ENCODE measurements around the gene SEMA4B. TPM values are rescaled to one million over a fixed set of nuclear protein-coding genes. Genes with fewer than 3 reads are reported as not detected.

The SEMA4B gene
- total and polyA plus RNA-seq, 2 of the 8 experiments (the other 6 are each of a cell fraction or from before 2014, with no cell fraction given) = 42.7 to 43.0 TPM

DNA sequence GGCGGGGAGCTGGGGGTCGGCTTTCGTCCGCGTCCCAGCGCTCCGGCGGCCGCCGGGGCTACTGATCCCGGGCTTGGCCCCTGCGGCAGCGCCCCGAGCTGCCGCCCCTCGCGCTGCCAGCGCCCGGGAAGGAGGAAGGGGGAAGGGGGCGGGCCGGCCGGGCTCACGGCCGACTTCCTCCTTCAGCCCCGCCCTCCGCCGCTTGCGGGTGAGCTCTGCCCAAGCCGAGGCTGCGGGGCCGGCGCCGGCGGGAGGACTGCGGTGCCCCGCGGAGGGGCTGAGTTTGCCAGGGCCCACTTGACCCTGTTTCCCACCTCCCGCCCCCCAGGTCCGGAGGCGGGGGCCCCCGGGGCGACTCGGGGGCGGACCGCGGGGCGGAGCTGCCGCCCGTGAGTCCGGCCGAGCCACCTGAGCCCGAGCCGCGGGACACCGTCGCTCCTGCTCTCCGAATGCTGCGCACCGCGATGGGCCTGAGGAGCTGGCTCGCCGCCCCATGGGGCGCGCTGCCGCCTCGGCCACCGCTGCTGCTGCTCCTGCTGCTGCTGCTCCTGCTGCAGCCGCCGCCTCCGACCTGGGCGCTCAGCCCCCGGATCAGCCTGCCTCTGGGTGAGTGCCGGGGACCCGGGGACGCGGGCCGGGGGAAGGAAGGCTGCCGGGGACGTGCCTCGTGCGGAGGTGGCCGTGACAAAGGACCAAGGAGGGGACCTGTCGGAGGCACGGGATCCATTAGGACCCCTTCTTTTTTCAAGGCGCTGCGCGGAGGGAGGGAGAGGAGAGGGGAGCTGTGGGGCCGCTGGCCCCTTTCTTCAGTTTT is at the start of gene SEMA4B (continued):
- TF ChIP-seq, protein P1, sequence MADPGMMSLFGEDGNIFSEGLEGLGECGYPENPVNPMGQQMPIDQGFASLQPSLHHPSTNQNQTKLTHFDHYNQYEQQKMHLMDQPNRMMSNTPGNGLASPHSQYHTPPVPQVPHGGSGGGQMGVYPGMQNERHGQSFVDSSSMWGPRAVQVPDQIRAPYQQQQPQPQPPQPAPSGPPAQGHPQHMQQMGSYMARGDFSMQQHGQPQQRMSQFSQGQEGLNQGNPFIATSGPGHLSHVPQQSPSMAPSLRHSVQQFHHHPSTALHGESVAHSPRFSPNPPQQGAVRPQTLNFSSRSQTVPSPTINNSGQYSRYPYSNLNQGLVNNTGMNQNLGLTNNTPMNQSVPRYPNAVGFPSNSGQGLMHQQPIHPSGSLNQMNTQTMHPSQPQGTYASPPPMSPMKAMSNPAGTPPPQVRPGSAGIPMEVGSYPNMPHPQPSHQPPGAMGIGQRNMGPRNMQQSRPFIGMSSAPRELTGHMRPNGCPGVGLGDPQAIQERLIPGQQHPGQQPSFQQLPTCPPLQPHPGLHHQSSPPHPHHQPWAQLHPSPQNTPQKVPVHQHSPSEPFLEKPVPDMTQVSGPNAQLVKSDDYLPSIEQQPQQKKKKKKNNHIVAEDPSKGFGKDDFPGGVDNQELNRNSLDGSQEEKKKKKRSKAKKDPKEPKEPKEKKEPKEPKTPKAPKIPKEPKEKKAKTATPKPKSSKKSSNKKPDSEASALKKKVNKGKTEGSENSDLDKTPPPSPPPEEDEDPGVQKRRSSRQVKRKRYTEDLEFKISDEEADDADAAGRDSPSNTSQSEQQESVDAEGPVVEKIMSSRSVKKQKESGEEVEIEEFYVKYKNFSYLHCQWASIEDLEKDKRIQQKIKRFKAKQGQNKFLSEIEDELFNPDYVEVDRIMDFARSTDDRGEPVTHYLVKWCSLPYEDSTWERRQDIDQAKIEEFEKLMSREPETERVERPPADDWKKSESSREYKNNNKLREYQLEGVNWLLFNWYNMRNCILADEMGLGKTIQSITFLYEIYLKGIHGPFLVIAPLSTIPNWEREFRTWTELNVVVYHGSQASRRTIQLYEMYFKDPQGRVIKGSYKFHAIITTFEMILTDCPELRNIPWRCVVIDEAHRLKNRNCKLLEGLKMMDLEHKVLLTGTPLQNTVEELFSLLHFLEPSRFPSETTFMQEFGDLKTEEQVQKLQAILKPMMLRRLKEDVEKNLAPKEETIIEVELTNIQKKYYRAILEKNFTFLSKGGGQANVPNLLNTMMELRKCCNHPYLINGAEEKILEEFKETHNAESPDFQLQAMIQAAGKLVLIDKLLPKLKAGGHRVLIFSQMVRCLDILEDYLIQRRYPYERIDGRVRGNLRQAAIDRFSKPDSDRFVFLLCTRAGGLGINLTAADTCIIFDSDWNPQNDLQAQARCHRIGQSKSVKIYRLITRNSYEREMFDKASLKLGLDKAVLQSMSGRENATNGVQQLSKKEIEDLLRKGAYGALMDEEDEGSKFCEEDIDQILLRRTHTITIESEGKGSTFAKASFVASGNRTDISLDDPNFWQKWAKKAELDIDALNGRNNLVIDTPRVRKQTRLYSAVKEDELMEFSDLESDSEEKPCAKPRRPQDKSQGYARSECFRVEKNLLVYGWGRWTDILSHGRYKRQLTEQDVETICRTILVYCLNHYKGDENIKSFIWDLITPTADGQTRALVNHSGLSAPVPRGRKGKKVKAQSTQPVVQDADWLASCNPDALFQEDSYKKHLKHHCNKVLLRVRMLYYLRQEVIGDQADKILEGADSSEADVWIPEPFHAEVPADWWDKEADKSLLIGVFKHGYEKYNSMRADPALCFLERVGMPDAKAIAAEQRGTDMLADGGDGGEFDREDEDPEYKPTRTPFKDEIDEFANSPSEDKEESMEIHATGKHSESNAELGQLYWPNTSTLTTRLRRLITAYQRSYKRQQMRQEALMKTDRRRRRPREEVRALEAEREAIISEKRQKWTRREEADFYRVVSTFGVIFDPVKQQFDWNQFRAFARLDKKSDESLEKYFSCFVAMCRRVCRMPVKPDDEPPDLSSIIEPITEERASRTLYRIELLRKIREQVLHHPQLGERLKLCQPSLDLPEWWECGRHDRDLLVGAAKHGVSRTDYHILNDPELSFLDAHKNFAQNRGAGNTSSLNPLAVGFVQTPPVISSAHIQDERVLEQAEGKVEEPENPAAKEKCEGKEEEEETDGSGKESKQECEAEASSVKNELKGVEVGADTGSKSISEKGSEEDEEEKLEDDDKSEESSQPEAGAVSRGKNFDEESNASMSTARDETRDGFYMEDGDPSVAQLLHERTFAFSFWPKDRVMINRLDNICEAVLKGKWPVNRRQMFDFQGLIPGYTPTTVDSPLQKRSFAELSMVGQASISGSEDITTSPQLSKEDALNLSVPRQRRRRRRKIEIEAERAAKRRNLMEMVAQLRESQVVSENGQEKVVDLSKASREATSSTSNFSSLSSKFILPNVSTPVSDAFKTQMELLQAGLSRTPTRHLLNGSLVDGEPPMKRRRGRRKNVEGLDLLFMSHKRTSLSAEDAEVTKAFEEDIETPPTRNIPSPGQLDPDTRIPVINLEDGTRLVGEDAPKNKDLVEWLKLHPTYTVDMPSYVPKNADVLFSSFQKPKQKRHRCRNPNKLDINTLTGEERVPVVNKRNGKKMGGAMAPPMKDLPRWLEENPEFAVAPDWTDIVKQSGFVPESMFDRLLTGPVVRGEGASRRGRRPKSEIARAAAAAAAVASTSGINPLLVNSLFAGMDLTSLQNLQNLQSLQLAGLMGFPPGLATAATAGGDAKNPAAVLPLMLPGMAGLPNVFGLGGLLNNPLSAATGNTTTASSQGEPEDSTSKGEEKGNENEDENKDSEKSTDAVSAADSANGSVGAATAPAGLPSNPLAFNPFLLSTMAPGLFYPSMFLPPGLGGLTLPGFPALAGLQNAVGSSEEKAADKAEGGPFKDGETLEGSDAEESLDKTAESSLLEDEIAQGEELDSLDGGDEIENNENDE (IDR thresholded peaks at IDR 0.05; ENCODE audit: insufficient replicate concordance, low read length) = no peak
